Measurements from ENCODE around the gene MNX1. TPM values are rescaled to one million over a fixed set of nuclear protein-coding genes. Genes with fewer than 3 reads are reported as not detected.

Gene MNX1
- total RNA-seq, 2 donors from 2014 or later, result 14.3 to 39.6 TPM

DNA sequence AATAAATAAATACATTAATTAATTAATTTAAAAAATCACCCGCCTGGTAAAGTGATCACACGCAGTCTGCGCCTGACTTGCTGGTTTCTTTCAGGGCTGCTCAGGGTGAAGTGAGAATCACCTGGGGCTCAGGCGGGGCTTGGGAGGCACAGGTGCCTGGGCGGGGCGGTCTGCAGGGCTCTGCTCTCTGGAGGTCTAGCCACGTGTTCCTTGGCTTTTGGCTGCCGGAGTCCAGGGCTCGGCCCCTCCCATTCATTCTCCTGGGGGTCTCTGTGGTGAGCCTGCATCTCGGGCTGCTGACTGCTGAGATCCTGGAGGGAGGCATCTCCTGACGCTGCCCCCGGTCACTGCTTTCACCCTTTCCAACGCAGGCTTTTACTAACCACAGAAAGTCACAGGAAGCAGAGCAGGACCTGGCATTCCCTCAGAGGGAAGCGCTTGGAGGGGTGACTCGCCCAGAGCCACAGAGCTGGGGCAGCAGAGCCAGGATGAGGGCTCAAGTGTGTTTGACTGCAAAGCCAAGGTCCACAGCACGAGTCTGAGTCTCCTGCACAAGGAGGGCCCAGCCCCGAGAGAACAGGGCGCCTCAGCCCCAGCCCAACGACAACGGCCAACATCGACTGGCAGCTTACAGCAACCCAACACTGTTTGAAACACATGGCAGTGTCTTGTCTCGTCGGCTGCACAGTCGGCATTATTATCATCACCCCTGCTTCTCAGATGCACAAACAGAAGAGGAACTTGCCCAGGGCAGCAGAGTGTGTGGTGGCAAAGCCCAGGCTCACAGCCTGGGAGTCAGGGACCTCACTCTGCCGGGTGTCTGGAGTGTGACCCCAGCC is 22.4 kb upstream of the MNX1 start:
- H3K4me3 ChIP-seq, result no peak overlapping the region
- intact Hi-C loops (cut with DNase I), result no loop called here
- no peaks in the 10 kb centered on the region for H3K36me3 ChIP-seq (replicated peaks in 1 of 2; ENCODE audit: insufficient read depth in 1 of 2, low read depth in 2 of 2)
- no peak for ATAC-seq
- peaks cover 5% of the 10 kb centered on the region for H3K4me1 ChIP-seq
- WGBS, 2 donors, result 69 to 77% methylated on average over 23 to 25 of the region's 25 CpGs
- H3K27me3 ChIP-seq, result no peaks in the 10 kb centered on the region
- no peak for DNase-seq
- H3K27ac ChIP-seq, result no peak overlapping the region
- no peak for TF ChIP-seq POLR2A (IDR thresholded peaks at IDR 0.05)
- TF ChIP-seq, protein P1, sequence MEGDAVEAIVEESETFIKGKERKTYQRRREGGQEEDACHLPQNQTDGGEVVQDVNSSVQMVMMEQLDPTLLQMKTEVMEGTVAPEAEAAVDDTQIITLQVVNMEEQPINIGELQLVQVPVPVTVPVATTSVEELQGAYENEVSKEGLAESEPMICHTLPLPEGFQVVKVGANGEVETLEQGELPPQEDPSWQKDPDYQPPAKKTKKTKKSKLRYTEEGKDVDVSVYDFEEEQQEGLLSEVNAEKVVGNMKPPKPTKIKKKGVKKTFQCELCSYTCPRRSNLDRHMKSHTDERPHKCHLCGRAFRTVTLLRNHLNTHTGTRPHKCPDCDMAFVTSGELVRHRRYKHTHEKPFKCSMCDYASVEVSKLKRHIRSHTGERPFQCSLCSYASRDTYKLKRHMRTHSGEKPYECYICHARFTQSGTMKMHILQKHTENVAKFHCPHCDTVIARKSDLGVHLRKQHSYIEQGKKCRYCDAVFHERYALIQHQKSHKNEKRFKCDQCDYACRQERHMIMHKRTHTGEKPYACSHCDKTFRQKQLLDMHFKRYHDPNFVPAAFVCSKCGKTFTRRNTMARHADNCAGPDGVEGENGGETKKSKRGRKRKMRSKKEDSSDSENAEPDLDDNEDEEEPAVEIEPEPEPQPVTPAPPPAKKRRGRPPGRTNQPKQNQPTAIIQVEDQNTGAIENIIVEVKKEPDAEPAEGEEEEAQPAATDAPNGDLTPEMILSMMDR (IDR thresholded peaks at IDR 0.05), result no peak
- H3K9me3 ChIP-seq, result no peaks in the 10 kb centered on the region

DNA sequence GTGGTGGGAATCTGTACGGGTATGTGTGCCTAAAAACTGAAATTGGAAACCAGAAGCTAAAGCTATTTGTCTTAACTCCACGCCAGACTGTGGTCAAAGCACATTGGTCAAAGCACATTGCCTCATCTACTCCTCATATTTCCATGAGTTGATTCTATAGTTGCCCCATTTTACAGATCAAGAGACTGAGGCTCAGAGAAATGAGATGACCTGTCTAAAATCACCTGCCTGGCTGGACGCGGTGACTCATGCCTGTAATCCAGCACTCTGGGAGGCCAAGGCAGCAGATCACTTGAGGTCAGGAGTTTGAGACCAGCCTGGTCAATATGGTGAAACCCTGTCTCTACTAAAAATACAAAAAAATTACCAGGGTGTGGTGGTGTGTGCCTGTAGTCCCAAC is 21.7 kb upstream of the MNX1 start:
- TF ChIP-seq, protein P1 (IDR thresholded peaks at IDR 0.05), result no peak
- no peak for TF ChIP-seq POLR2A (IDR thresholded peaks at IDR 0.05)
- Histone ChIP-seq H3K9me3 (no peaks in the 10 kb centered on the region), H3K4me3 (no peak overlapping the region), H3K27ac (no peak overlapping the region), H3K36me3 (replicated peaks in 1 of 2; ENCODE audit: insufficient read depth in 1 of 2, low read depth in 2 of 2) (no peaks in the 10 kb centered on the region), H3K27me3 (peaks cover 0 to 3% of the 10 kb centered on the region in 2 donors), H3K4me1 (peaks cover 9% of the 10 kb centered on the region)
- DNase-seq, result no peak
- intact Hi-C loops (cut with DNase I), result no loop called here
- no peak for ATAC-seq
- 64 to 77% methylated on average over 4 of the region's 4 CpGs for WGBS, 2 donors

DNA sequence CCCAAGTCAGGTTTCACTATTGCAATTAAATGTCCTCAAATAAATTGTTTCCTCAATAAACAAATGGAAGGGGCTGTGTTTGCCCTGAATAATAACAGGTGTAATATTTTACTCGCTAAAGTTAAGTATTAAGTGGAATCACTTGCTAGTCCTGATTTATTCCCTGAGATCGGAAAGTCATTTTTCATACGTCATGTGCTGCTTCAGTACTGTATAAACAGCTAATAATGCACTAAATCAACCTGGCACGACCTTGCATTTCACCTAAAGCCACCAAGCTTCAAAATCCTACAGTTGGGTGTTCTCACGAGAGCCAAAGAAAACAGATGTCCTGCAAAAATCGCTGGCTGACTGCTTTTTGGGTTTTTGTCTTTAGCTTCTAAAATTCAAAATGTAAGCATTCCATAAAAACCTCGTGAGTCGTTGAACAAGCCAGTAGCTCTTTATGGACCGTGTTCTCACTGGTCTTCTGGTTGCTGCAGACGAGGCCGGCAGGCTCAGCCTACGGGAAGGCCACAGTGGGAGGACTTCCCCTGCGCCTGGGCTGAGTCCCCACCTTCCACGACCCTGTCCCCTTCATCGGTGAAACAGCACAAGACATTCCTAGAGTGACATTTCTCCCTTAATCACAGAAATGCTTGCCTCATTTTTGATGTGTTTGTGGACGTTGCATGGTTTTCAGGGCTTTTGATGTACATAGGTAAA is 17.9 kb upstream of the MNX1 start:
- ATAC-seq, result peak; percentile 84
- Histone ChIP-seq H3K27ac (peak overlapping the region; percentile 32 to 64 (median 45)), H3K36me3 (replicated peaks in 1 of 2; ENCODE audit: insufficient read depth in 1 of 2, low read depth in 2 of 2) (no peaks in the 10 kb centered on the region), H3K27me3 (peaks cover 0 to 3% of the 10 kb centered on the region in 2 donors), H3K4me1 (peaks cover 9% of the 10 kb centered on the region), H3K9me3 (no peaks in the 10 kb centered on the region), H3K4me3 (no peak overlapping the region)
- 31 to 33% methylated on average over 16 of the region's 16 CpGs for WGBS, 2 donors
- intact Hi-C loops (cut with DNase I), result no loop called here
- no peak for DNase-seq
- TF ChIP-seq, protein P1 (IDR thresholded peaks at IDR 0.05), result no peak
- TF ChIP-seq POLR2A (IDR thresholded peaks at IDR 0.05), result no peak

DNA sequence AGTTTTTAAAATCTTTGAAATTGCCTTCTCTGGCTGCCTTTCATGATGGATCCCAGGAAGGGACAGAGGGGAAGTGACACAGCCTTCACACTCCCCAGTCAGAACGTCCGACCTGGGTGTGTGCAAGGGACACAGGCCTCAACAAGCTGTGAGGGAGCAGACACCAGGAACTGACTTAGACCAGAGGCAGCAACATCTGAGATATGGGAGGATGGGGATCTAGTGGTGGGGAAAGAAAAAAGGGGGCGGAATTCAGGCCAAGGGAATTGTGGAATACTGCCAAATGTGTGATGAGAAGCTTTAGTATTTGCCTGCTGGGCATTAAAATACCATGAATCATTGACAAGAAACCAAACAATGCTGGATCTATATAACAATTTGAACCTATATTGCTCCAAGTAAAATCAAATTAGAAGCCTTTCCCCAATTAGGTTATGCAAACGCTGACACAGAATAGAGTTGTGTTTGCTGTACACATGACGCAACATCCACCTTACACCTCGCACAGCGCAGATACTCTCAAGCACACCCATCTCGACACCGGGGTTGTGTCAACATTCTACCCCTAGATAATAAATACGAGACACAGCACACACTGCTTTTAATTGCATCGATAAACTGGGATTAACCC is 17.2 kb upstream of the MNX1 start:
- Histone ChIP-seq H3K4me1 (peaks cover 13% of the 10 kb centered on the region), H3K36me3 (replicated peaks in 1 of 2; ENCODE audit: insufficient read depth in 1 of 2, low read depth in 2 of 2) (no peaks in the 10 kb centered on the region), H3K27me3 (peaks cover 0 to 3% of the 10 kb centered on the region in 2 donors), H3K4me3 (no peak overlapping the region), H3K27ac (peak overlapping the region; percentile 28 to 64 (median 42)), H3K9me3 (no peaks in the 10 kb centered on the region)
- WGBS, 2 donors, result 39 to 41% methylated on average over 11 of the region's 11 CpGs
- peak; percentile 71 for ATAC-seq
- intact Hi-C loops (cut with DNase I), result no loop called here
- TF ChIP-seq POLR2A (IDR thresholded peaks at IDR 0.05), result no peak
- TF ChIP-seq, protein P1 (IDR thresholded peaks at IDR 0.05), result no peak
- DNase-seq, result no peak

Measured in body of pancreas (tissue), 4 donors.